CD4-positive, alpha-beta T cell treated with Interleukin-10 for 1 hour (primary cell): Measurements from ENCODE around the gene SPG11.
"Not testable (repeated sequence)": the region's sequence is repeated elsewhere in the genome, so short reads cannot be mapped to it uniquely, and the experiment has no call there.

ENCODE experiments used
- DNase-seq: peaks from one replicate; pipeline ENCODE4 v3.0.0-alpha.2; 2020

SPG11 gene

DNA sequence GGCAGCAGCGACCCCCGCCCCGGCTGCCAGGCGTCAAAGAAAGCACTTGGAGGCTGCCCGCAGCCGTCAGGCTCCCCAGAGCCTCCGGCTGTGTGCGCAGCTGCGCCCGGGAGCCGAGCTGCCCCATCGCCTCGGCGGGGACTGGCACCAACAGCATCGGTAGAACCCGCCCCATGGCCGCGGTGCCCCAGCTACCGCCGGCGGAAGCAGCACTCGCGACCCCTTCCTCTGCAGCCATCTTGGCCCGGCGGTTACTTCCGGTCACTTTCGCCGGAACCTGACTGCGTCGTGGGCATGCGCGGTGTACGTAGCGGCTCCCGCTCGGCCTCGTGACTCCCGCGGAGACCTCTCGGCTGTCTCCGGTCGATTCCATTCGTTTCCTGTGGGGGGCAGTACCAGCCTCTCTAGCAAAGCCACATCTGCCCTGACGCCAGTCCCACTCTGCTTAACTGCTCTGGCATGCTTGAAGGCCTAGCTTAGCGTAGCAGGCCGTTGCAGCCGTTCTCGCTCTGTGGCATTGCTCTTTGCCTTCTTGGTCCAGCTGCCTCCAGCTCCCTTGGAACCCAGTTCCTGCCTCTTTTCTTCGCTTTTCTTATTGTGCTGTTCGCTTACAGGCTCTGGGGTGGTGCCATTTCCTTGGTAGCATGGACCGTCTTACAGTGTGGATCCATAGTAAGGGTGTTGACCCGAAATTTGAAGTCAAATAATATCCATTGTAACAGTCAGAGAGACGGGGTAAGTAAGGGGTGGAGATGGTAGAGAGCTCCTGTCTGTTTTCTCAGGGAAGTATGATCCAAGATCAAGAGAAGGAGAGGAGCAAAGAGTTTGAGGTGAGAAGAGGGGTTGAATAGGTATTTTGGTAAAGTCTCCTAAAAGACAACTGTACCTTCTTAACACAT, at the start of gene SPG11:
TSS of gene SPG11 (minus strand) at position 253 of the 899 bp plus-strand sequence. CDS start at position 238, 15 bp downstream.
- DNase-seq: peak; percentile 99

- peak; percentile 84 for DNase-seq
These were observed 49.0 kb upstream of the SPG11 start for GRCh38 chr15:44712346-44713005.

- peak; percentile 76 for DNase-seq
These were observed 48.4 kb upstream of the SPG11 start for GRCh38 chr15:44711743-44712345.

DNA sequence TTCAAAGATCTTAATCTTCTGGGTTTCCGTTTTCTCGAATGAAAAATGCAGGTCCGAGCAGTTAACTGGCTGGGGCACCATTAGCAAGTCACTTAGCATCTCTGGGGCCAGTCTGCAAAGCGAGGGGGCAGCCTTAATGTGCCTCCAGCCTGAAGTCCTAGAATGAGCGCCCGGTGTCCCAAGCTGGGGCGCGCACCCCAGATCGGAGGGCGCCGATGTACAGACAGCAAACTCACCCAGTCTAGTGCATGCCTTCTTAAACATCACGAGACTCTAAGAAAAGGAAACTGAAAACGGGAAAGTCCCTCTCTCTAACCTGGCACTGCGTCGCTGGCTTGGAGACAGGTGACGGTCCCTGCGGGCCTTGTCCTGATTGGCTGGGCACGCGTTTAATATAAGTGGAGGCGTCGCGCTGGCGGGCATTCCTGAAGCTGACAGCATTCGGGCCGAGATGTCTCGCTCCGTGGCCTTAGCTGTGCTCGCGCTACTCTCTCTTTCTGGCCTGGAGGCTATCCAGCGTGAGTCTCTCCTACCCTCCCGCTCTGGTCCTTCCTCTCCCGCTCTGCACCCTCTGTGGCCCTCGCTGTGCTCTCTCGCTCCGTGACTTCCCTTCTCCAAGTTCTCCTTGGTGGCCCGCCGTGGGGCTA, 47.8 kb upstream of the SPG11 start, which contains the start of the genes B2M and PATL2:
TSS of gene B2M (plus strand) at position 422 of the 647 bp plus-strand sequence. CDS start at position 452, 30 bp downstream.
TSS of gene PATL2 (minus strand) at position 228 of the 647 bp plus-strand sequence. CDS start 34,833 bp downstream, outside the sequence.
- peak; percentile 98 for DNase-seq

- peak; percentile 79 for DNase-seq
These were observed 47.0 kb upstream of the SPG11 start for GRCh38 chr15:44710236-44711095.

GRCh38 chr15:44706946-44707636, 43.6 kb upstream of the SPG11 start:
- DNase-seq: no peak

DNA sequence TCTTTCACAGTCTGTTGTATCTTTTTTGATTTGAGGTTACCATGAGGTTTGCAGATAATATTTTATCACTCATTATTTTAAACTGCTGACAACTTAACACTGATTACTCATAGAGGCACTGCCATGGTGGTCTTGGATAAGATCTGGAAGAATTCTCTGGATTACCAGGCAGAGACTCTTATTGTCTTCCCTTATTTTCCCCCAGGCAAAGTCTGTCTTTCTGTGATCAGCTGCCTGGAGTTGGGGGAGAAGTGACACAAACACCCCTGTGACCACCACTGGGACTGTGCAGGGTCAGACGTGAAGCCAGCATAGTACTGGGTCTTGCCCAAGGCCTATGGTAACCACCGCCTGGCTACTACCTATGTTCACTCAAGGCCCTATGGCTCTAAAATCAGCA, 42.9 kb upstream of the SPG11 start:
- no peak for DNase-seq

DNA sequence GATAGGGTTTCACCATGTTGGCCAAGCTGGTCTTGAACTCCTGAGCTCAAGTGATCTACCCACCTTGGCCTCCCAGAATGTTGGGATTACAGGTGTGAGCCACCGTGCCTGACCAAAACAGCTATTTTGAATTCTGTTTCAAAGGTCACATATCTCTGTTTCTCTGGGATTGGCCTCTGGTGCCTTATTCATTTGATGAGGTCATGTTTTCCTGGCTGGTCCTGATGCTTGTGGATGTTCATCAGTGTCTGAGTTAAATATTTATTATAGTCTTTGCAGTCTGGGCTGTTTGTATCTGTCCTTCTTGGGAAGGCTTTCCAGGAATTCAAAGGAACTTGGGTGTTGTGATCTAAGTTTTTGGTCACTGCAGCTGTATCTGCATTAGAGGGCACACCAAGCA, 42.5 kb upstream of the SPG11 start:
- no peak for DNase-seq

DNA sequence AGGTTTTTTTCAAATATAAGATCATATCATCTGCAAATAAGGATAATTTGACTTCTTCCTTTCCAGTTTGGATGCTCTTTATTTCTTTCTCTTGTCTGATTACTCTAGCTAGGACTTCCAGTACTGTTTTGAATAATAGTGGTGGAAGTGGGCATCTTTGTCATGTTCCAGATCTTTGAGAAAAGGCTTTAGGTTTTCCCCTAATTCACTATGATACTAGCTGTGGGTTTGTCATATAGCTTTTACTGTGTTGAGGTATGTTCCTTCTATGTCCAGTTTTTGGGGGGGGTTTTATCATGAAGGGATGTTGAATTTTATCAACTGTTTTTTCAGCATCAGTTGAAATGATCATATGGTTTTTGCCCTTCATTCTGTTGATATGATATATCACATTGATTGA, 37.2 kb upstream of the SPG11 start:
- DNase-seq: not testable (repeated sequence)

GRCh38 chr15:44698641-44699040, 35.2 kb upstream of the SPG11 start:
- DNase-seq: no peak

GRCh38 chr15:44697014-44697413, 33.6 kb upstream of the SPG11 start:
- DNase-seq: no peak

DNA sequence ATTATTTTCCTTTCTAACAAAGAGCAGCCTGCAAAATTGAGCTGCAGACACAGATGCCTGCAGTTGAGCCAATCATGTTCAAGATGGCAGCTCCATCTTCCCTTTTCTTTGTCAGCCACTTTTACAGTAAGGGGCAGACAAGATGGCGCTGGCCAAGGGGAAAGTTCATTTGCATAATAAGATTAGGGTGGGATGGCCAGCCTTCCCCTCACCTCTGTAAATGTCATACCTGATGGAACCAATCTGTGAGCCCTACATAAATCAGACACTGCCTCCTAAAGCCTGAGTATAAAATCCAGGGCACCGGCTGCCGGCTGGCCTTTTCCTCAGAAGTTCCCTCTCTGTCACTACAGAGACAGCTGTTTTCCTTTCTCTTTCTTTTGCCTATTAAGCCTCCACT, 31.8 kb upstream of the SPG11 start:
- DNase-seq: no peak

DNA sequence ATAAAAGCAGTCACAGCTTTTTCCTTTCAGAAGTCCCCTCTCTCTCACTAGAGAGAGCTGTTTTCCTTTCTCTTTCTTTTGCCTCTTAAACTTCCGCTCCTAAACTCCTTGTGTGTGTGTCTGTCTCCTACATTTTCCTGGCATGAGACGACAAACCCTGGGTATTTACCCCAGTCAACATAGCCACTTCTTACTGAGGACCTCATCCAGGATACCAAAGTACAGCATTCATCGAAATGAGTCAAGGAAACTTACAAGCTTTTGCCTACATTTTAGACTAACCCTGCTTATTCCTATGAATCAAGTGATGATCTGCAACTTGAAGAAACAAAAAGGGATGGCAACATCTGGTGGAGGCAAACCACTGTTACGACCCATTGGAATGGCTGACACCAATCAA, 31.0 kb upstream of the SPG11 start:
- DNase-seq: no peak

GRCh38 chr15:44692659-44693058, 29.2 kb upstream of the SPG11 start:
- no peak for DNase-seq

DNA sequence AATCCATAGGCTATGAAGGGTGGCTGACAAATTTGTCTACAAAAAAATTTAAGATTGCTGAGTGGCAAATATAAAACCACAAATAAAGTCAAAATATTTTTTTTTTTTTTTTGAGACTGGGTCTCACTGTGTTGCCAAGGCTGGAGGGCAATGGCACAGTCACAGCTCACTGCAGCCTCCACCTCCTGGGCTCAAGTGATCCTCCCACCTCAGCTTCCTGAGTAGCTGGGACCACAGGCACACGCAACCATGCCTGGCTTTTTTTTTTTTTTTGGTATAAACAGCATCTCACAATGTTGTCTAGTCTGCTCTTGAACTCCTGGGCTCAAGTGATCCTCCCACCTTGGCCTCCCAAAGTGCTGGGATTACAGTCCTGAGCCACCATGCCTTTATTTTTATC, 26.8 kb upstream of the SPG11 start:
- DNase-seq: peak; percentile 52

GRCh38 chr15:44689318-44689717, 25.9 kb upstream of the SPG11 start:
- not testable (repeated sequence) for DNase-seq

GRCh38 chr15:44682809-44683682, 19.6 kb upstream of the SPG11 start:
- DNase-seq: peak; percentile 87

- no peak for DNase-seq
These were observed 18.7 kb upstream of the SPG11 start for GRCh38 chr15:44682211-44682610.

DNA sequence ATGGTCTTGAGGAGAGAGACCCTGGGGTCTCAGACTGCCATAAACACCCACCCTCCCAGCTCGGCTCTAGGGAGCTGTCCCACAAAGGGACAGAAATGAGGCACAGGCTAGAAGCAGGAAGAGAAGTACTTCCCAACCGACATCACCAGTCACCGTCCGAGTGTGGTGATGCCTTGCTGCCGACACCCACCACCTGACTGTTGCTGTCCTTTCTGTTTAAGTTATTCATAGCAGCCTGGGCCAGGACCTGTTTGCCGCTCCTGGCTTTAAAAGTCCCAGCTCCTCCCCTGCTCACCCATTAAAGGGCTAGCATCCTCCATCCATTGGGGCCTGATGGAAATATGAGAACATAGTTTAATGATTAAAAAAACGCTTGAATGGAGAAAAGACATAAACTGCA, 13.2 kb upstream of the SPG11 start:
- DNase-seq: peak; percentile 53

DNA sequence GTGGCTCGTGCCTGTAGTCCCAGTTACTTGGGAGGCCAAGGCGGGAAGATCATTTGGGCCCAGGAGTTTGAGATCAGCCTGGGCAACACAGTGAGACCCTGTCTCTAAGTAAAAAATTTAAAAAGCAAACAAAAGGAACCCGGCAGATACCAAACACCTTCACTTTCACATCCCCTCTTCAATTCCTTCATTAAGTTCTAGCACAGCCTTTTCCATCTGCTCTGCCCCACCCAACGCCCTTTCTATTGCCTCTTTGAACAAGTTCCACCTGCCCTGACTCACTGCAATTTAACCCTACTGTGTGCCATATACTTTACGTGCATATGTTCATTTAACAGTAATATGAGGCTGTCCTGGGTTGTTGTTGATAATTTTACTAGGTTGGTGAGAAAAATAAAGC, 12.4 kb upstream of the SPG11 start:
- no peak for DNase-seq
